ENCODE results near the gene AMTN.

The AMTN gene

DNA sequence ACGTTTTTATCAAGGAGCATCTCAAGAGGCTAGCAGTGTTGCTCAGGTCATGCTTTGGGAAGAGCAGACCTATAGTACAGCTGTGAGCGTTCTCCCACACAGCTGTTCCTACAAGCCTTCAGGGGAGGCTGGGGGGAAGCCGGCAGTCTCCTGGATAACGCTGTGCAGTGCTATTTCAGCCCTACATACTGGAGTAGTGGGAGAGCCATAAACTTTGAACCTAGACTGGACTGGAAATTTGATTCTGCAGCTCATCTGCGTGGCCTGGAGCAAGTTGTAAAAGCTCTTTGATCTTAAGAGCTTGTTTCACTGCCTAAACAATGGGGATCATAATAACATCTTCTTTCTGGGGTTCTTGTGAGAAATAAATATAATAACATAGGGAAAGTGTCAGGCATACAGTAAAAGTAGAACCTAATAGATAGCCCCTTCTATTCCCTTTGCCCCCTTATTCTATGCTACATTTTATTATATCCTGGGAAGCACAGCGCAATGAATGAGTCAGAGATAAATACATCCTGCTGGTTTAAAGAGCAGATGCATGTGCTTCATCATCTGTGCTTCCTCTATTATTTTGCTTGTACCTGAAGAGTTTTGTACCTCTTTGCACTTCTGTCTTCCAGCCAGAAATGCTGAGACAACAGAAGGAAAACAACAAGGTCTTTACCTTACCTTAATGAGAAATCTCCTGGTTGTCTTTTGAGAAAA lies 59.0 kb downstream of the AMTN start:
- no peak for DNase-seq (ENCODE audit: low read depth)
- no peak overlapping the region for H3K4me3 ChIP-seq (ENCODE audit: control insufficient read depth, low read depth, low read length)
- TF ChIP-seq, protein P1, sequence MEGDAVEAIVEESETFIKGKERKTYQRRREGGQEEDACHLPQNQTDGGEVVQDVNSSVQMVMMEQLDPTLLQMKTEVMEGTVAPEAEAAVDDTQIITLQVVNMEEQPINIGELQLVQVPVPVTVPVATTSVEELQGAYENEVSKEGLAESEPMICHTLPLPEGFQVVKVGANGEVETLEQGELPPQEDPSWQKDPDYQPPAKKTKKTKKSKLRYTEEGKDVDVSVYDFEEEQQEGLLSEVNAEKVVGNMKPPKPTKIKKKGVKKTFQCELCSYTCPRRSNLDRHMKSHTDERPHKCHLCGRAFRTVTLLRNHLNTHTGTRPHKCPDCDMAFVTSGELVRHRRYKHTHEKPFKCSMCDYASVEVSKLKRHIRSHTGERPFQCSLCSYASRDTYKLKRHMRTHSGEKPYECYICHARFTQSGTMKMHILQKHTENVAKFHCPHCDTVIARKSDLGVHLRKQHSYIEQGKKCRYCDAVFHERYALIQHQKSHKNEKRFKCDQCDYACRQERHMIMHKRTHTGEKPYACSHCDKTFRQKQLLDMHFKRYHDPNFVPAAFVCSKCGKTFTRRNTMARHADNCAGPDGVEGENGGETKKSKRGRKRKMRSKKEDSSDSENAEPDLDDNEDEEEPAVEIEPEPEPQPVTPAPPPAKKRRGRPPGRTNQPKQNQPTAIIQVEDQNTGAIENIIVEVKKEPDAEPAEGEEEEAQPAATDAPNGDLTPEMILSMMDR (conservative IDR thresholded peaks at IDR 0.05; ENCODE audit: control insufficient read depth, insufficient read depth, low read depth, low read length) = no peak

- H3K4me3 ChIP-seq (ENCODE audit: control insufficient read depth, low read depth, low read length) = no peak overlapping the region
- no peak for DNase-seq (ENCODE audit: low read depth)
- TF ChIP-seq, protein P1 (conservative IDR thresholded peaks at IDR 0.05; ENCODE audit: control insufficient read depth, insufficient read depth, low read depth, low read length) = no peak
These were observed 63.6 kb downstream of the AMTN start for GRCh38 chr4:70581980-70582379.

Measured in fibroblast of mammary gland (primary cell).